ENCODE data around the gene CMKLR1. TPM values are rescaled to one million over a fixed set of nuclear protein-coding genes. Genes with fewer than 3 reads are reported as not detected.

Gene CMKLR1
- total and polyA plus RNA-seq, 2 experiments from 2014 or later, result 0.06 TPM; not detected in 1

DNA sequence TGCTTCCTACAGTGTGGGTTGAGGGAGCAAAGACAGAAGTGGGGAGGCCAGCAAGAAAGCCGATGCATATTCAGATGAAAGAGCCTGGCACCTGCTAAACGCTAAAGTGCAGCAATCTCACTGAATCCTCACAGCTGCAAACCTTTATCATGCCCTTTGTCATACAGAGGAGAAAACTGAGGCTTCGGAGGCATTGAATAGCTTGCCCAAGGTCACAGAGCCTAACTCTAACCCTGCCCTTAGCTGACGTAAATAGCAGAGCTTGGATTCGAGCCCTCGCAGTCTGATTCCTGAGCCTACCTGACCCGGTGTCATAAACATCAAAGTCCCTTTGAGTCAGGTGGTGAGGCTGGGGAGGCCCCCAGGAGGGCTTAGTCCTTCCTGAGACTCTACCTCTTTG is 54.9 kb downstream of the CMKLR1 start:
- H3K27me3 ChIP-seq, result no peaks in the 10 kb centered on the region
- DNase-seq (ENCODE audit: low read depth in 1 of 2, low spot score in 1 of 2), result no peak
- H3K36me3 ChIP-seq, result no peaks in the 10 kb centered on the region
- H3K4me1 ChIP-seq (ENCODE audit: low read depth), result no peaks in the 10 kb centered on the region
- TF ChIP-seq, protein P1, sequence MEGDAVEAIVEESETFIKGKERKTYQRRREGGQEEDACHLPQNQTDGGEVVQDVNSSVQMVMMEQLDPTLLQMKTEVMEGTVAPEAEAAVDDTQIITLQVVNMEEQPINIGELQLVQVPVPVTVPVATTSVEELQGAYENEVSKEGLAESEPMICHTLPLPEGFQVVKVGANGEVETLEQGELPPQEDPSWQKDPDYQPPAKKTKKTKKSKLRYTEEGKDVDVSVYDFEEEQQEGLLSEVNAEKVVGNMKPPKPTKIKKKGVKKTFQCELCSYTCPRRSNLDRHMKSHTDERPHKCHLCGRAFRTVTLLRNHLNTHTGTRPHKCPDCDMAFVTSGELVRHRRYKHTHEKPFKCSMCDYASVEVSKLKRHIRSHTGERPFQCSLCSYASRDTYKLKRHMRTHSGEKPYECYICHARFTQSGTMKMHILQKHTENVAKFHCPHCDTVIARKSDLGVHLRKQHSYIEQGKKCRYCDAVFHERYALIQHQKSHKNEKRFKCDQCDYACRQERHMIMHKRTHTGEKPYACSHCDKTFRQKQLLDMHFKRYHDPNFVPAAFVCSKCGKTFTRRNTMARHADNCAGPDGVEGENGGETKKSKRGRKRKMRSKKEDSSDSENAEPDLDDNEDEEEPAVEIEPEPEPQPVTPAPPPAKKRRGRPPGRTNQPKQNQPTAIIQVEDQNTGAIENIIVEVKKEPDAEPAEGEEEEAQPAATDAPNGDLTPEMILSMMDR (IDR thresholded peaks at IDR 0.05; ENCODE audit: low read depth, low read length), result no peak
- no peaks in the 10 kb centered on the region for H3K9me3 ChIP-seq (ENCODE audit: low read depth)
- no peak overlapping the region for H3K4me3 ChIP-seq
- no peak overlapping the region for H3K27ac ChIP-seq

- TF ChIP-seq, protein P1 (IDR thresholded peaks at IDR 0.05; ENCODE audit: low read depth, low read length), result no peak
- no peaks in the 10 kb centered on the region for H3K4me1 ChIP-seq (ENCODE audit: low read depth)
- no peak overlapping the region for H3K27ac ChIP-seq
- H3K36me3 ChIP-seq, result no peaks in the 10 kb centered on the region
- H3K27me3 ChIP-seq, result no peaks in the 10 kb centered on the region
- no peak for DNase-seq (ENCODE audit: low read depth in 1 of 2, low spot score in 1 of 2)
- H3K9me3 ChIP-seq (ENCODE audit: low read depth), result no peaks in the 10 kb centered on the region
- H3K4me3 ChIP-seq, result no peak overlapping the region
Observed at GRCh38 chr12:108282676-108283075, 56.4 kb downstream of the CMKLR1 start.

DNA sequence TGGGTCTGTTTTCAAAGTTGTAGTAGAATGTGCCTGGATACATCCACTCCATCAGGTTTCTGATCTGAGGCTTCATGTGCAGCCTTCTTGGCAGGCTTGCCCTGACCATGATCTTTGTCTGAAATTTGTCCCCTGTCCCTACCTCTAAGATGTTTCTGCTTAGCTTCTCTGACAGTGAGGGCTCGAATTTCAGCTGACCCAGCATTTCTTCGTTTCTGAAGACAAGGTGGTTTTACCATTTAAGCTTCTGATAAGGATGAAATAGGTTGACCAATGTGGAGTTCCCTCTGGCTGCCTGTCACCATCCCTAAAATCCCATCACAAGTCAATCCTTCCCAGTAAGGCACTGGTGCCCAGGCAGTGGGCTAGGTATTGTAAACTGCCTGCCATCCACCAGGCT is 57.0 kb downstream of the CMKLR1 start:
- no peak for DNase-seq (ENCODE audit: low read depth in 1 of 2, low spot score in 1 of 2)
- Histone ChIP-seq H3K36me3 (no peaks in the 10 kb centered on the region), H3K4me1 (ENCODE audit: low read depth) (no peaks in the 10 kb centered on the region), H3K4me3 (no peak overlapping the region), H3K9me3 (ENCODE audit: low read depth) (no peaks in the 10 kb centered on the region), H3K27ac (no peak overlapping the region), H3K27me3 (no peaks in the 10 kb centered on the region)
- TF ChIP-seq, protein P1 (IDR thresholded peaks at IDR 0.05; ENCODE audit: low read depth, low read length), result no peak

GRCh38 chr12:108277613-108278012 is 61.5 kb downstream of the CMKLR1 start:
- TF ChIP-seq, protein P1 (IDR thresholded peaks at IDR 0.05; ENCODE audit: low read depth, low read length), result no peak
- H3K27ac ChIP-seq, result no peak overlapping the region
- H3K4me1 ChIP-seq (ENCODE audit: low read depth), result no peaks in the 10 kb centered on the region
- DNase-seq (ENCODE audit: low read depth in 1 of 2, low spot score in 1 of 2), result no peak
- H3K36me3 ChIP-seq, result no peaks in the 10 kb centered on the region
- H3K9me3 ChIP-seq (ENCODE audit: low read depth), result no peaks in the 10 kb centered on the region
- H3K27me3 ChIP-seq, result no peaks in the 10 kb centered on the region
- no peak overlapping the region for H3K4me3 ChIP-seq

DNA sequence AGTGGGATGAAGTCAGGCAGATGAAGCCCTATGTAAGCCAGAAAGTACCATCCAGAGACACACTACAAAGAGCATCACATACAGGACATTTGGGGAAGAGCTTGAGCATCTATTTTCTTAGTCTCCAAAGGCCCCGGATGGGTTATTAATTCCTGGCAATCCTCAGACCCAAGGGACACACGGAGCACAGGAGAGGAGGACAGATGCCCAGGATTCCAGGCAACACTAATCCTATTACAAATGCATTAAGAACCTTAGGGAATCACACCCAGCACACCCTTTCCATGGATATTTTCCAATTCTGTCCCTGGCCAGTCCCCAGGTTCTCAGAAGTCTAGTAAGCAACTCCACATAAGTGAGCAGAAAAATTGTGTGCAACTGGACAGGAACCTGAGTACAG is 65.9 kb downstream of the CMKLR1 start:
- no peaks in the 10 kb centered on the region for H3K36me3 ChIP-seq
- H3K4me3 ChIP-seq, result no peak overlapping the region
- TF ChIP-seq, protein P1 (IDR thresholded peaks at IDR 0.05; ENCODE audit: low read depth, low read length), result no peak
- H3K9me3 ChIP-seq (ENCODE audit: low read depth), result no peaks in the 10 kb centered on the region
- H3K27me3 ChIP-seq, result no peaks in the 10 kb centered on the region
- no peak for DNase-seq (ENCODE audit: low read depth in 1 of 2, low spot score in 1 of 2)
- no peak overlapping the region for H3K27ac ChIP-seq
- no peaks in the 10 kb centered on the region for H3K4me1 ChIP-seq (ENCODE audit: low read depth)
